ENCODE data around the gene IL13.

DNA sequence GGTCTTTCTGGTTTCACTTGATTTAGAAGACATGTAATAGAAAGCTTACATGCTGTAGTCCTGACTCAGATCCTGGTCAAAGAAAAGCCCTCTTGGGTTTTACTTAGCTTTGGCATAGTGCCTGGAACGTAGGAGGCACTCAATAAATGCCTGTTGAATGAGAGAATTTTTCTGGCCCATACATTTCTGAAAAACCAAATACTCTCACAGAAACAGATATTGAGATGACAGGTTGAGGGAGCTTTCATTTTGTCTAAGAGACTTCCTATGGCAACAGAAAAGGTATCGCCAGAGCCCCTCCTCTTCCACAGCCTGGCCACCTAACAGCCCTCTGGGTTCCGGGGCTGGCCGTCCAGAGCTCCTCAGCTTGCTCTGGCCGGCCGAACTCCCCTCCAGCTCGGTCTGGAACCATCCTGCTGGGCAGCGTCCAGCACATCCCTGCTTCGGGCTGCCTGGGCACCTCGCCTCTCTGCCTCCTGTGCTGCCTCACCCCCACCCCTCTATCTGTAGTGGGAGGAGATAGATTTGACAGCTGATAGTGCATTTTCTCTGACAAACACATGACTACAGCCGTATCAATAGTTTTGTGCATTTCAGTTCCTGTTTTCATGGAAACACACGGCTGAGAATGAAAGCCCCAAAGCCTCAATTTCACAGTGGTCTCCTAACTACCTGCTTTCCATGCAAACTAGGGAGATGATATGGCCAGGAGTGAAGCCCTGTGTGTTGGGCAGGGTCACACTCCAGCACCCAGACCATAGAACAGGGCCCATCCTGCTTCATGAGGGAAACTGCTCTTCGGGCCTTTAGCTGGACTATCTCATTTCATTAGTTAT, 16.9 kb downstream of the IL13 start:
- TF ChIP-seq, protein P1, sequence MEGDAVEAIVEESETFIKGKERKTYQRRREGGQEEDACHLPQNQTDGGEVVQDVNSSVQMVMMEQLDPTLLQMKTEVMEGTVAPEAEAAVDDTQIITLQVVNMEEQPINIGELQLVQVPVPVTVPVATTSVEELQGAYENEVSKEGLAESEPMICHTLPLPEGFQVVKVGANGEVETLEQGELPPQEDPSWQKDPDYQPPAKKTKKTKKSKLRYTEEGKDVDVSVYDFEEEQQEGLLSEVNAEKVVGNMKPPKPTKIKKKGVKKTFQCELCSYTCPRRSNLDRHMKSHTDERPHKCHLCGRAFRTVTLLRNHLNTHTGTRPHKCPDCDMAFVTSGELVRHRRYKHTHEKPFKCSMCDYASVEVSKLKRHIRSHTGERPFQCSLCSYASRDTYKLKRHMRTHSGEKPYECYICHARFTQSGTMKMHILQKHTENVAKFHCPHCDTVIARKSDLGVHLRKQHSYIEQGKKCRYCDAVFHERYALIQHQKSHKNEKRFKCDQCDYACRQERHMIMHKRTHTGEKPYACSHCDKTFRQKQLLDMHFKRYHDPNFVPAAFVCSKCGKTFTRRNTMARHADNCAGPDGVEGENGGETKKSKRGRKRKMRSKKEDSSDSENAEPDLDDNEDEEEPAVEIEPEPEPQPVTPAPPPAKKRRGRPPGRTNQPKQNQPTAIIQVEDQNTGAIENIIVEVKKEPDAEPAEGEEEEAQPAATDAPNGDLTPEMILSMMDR (conservative IDR thresholded peaks at IDR 0.05): no peak
- TF ChIP-seq ZFX (IDR thresholded peaks at IDR 0.05): no peak
